ENCODE measurements around the gene PGAP2.
"Not testable (repeated sequence)": the region's sequence is repeated elsewhere in the genome, so short reads cannot be mapped to it uniquely, and the experiment has no call there.

PGAP2 gene

DNA sequence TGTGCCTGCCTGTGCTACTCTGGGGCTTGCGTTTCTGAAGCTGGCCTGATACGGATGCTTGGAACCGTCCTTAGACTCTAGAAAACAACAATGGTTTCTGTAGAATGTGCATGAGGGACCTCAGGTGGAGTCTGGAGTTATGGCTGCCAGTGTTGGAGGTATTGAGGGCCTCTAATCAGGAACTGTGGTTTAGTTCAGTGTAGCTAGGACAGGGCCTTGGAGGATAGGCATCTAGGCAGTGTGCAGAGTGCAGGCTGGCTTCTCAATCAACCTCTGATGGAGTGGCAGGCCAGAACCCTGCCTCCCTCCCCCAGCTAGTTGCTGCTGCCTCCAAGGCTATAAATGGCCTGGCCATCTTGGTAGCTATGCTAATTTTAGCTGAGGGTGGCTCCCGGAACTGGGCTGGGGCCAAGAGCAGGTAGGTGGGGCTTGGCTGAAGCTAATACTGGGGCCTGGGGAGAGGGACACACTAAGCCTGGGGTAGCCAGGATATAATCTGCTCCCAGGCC is 51.1 kb downstream of the PGAP2 start:
- no peak for DNase-seq

DNA sequence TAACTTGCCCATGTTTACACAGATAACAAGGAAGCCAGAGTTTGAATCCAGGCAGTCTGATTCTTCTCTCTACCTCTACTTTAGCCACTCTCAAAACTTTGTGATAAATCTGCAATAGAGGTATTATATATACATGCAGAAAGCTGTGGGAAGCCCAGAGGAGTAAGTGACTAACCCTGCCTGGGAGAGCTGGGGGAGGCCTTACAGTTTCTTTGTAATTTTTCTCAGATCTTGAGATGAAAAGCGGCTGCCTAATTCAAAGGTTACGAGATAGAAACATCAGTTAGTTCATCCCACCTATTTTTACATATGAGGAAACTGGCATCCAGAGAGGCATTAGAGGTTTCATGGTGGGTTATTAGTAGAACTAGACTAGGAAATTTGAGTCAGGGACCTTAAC is 52.0 kb downstream of the PGAP2 start:
- DNase-seq, result no peak

DNA sequence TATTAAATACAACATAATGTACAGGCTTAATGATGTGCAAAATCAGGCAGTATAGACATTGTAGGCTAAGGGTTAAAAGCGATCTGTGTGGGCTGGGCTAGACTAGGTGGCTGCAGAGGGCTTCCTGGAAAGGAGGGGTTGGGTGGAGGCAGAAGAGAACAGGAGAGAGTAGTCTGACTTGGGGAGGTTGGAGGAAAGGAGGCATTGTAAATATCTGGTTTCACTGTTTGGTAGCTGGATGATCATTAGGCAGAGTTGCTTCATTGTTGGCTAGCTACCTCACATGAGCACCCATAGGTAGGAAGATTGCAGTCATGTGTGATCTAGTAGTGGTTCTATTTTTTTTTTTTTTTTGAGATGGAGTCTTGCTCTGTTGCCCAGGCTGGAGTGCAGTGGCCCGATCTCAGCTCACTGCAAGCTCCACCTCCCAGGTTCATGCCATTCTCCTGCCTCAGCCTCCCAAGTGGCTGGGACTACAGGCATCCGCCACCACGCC is 52.6 kb downstream of the PGAP2 start:
- DNase-seq, result not testable (repeated sequence)

DNA sequence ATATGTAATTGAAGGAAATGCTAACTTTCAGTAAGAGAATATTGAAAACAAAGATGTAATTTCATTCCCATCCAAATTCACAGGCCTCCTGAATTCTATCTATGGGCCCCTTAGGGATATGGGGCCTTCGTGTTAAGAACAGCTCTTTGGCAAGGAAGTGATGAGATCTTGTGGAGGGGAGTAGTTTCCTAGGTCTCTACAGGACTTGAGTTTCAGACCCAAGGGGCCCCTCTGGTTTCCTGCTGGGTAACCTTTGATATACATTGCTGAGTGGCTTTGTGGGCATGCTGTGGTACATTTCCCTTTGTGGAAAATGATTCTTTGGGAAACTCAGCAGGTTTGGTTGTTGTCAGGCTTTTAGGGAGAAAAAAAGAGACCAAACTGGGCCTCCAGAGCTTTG is 53.3 kb downstream of the PGAP2 start:
- DNase-seq, result no peak

DNA sequence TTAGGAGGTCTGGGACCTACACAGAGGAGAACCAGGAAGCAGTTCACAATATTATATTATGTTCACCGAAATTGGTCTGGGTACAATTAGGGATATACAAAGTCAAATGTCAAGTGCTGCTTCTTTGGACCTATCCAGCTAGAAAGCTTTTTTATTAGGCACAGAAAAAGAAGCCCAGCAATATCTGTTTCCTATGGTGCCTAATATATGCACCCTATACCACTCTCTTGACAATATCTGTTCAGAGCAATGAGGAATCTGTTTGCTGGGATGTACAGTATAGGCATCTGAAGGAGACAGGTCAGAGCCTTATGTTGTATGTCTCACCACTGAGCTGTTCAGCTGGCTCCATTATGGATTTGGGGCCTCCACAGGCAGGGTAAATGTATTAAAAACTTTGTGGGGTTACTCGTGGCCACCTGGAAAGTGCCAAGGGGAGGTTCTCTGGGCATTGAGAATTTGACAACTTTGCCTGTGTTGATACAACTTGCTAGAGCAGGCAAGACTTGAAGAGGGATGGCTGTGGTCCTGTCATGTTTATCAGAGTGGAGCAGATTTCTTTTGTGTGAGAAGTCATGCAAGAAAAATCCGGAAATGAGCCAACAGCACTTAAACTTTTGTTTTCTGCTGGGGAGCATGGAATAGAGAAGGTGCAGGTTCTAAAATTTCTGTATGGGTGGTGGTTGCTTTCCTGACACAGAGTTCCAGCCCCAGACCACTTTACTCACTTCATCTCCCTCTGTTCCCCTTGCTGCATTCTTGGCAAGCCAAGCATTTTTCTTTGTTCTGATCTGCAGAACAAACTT is 57.2 kb downstream of the PGAP2 start:
- no peak for DNase-seq

DNA sequence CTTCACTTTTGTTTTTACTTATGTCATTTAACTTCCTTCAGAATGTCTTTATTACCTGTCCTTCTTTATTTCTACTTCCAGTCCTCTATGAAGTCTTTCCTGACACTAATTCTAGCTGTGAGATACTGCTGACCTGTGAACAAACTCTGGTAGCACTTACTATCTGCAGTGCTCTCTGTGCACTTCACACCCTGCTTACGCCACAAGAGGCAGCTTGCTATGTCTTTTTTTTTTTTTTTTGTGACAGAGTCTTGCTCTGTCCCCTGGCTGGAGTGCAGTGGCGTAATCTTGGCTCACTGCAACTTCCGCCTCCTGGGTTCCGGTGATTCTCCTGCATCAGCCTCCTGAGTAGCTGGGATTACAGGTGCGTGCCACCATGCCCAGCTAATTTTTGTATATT is 57.8 kb downstream of the PGAP2 start:
- DNase-seq, result no peak

DNA sequence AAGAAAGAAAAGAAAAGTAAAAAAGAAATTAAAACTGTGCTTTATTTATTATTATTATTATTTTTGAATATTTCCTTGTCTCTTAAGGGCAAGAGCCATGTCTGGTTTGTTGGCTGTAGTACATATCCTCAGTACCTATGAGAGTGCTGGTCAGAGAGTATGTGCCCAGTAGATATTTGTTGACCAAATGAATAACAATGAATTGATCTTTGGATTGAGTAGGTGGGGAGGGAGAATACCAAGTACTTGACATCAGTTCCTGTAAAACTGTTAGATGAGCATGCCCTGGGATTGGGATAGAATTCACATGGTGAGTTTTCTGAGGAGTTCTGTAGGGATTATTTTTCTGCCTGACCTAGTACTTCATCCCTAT is 58.5 kb downstream of the PGAP2 start:
- no peak for DNase-seq

DNA sequence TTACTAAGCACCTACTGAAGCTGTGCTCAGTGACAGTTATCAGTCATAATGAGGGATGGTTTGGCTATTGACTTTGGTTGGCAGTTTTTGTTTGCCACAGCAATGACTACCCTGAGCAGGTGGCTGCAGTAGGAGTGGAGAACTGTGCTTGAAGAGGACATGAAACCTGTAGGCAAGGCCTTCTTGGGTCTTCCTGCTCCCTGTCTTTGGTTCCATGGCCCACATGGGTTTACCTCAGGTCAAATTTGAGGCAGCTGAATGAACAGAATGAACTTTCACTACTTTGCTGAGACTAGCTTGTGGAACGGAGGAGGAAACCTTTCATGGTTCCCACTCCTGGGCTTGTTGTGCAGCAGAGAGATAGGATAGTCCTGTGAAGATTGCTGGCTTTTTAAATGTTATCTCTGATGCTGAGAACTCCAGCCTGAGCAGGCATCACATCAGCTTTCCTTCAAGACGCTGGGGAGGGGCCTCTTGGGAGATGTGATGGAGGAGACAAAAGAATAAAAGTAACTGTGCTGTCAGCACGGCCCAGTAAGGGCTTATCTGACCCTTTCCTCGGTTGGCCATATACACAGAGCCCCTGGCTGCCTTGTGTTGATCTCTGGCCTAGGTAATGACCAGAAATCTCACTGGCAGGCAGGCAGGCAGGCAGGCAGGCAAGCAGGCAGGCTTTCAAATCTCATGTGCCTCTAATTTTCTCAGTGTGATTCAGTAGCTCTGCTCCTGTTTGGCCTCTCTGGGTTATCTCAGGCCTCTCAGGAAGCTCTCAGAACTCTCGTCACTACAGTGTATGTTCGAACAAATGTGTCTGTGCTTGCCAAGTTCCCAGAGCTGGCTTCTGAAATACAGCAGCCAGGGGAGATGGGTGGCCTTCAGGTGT is 59.1 kb downstream of the PGAP2 start:
- no peak for DNase-seq

DNA sequence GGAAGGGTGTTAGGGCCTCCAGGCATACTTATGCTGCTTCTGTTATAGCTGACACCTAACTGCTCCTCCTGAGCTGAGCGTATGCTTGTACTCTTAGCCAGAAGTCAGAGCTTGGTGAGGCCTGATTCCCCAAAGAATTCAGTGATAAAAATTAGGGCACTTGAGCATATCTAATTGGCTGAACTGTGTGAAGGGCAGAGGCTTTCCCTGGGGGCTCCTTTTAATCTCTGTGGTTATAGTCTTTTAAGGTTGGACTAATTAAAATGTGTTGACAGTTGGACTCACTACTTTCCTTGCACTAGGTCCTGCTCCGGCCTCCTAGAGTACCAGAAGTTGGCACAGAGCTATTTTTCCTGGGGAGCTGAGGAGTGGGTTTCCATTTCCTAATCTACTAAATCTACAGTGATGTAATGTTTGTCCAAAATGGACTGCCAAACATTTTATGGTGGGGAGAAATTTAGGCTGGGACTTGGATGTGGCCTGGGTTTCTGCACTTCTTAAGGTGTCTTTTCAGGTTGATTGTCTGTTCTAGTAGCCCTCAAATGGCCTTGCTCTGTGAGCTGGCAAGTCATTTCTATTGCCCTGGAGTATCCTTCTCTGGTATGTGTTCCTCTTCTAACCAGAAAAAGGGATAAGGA is 65.5 kb downstream of the PGAP2 start:
- no peak for DNase-seq

All from activated effector memory CD4-positive, alpha-beta T cell treated with Interleukin-2 at 50 U/mL for 16 hours (primary cell).